ENCODE measurements around the gene FKBP3.

GRCh38 chr14:45083617-45083975 is 50.7 kb downstream of the FKBP3 start:
- no peak for TF ChIP-seq CTCF (IDR thresholded peaks at IDR 0.05; ENCODE audit: low read depth, low read length)
- TF ChIP-seq POLR2A (IDR thresholded peaks at IDR 0.05; ENCODE audit: extremely low read depth, insufficient read length), result no peak
- no peak for TF ChIP-seq MAX (IDR thresholded peaks at IDR 0.05; ENCODE audit: low read depth, low read length)

All from NB4 (cell line).